DMS153 (cell line): ENCODE data around the gene MROH9.
"Not testable (repeated sequence)": the region's sequence is repeated elsewhere in the genome, so short reads cannot be mapped to it uniquely, and the experiment has no call there.

ENCODE experiments used
- DNase-seq: peaks from one replicate; lab custom pipeline; 2025; lab: John Stamatoyannopoulos, UW

The MROH9 gene, protein sequence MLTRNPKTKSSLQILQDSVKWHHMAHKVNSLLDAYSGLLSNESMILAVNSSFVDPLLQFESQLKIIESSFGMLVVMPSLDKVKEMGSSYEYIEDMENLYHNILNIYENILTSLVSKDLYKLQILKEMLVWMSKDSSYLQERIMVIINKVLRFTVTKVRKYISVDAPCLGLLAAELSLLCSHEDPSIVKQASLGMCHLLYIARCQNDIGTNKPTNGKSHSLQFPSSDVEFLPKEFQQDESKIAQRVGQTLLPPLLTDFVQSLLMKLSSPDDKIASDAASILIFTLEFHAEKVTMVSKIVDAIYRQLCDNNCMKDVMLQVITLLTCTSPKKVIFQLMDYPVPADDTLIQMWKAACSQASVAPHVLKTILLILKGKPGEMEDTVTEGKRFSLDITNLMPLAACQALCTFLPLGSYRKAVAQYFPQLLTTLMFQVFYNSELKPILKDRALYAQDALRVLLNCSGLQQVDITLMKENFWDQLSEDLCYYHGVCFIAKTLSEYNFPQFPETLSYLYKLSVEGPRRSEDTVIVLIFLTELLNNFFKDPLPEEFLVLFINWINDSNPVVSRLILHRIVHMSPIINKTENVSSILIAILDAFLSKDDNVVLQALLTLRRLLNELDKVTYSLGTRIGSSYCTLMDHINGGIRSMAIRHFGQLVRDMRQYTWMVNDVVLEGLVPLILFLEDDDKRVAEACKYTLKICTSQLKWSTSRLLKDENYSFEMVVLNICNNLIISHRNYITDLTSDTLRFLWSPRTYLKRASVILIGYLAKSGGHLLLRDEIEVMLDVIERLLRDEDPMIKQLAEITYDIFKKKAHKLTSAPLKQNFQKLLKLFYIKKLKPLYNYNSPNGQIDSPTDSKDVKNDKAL

DNA sequence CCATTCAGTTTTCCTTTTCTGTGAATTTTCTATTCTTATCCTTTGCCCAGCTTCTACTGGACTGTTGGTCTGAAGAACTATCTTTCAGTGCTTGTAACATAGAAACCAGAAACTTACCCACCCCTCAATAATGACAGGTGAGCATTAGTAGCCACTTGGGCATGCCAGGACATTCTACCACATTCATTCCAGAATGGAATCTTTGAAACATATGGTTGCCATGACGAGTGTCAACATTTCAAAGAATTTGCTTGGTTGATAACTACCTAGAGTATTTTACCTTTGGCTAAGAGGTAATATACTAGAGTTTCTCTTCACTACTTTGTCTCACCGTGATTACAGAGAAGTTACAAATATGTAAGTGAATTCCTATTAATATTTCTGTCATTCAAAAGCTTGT lies at the start of gene MROH9:
Gene MROH9 (plus strand): TSS at position 304 of the 400 bp plus-strand sequence. CDS start 10,023 bp downstream, outside the sequence.
- DNase-seq = no peak

DNA sequence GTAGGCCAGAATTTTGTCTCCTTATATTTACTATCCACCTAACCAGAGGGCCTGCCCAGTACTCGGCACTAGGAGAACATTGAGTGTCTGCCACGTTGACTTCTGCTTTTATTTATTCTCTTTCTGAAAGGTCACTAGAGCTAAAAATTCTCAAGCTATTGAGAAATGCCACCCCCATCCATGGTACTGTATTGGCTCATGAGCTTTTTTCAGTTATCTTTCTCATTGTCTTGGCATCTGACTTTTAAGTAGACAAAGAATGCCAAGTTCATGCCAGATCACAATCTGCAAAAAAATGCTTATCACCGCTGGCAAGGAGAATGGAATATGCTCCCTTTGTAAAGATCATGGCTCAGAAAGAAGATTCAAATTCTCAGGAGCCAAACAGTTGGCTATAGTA lies 49.8 kb upstream of the MROH9 start:
- no peak for DNase-seq

DNA sequence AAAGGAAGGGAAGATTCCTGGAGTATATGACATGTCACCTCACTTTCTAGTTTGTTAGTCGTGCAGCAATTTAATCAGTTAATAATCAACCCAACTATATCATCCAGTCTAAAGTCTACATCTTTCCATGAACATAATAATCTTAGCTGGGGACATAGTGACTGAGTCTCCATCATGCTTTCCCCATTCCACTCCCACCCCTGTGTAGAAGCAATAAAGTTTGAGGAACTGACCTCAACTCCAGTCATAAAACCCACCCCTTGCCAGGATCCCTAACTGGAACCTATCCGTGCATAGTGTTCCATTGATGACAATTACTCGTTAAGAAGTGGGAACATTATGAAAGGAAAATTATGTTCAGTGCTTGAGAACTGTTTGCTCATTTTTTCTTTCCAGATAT lies 48.9 kb upstream of the MROH9 start:
- DNase-seq = no peak

DNA sequence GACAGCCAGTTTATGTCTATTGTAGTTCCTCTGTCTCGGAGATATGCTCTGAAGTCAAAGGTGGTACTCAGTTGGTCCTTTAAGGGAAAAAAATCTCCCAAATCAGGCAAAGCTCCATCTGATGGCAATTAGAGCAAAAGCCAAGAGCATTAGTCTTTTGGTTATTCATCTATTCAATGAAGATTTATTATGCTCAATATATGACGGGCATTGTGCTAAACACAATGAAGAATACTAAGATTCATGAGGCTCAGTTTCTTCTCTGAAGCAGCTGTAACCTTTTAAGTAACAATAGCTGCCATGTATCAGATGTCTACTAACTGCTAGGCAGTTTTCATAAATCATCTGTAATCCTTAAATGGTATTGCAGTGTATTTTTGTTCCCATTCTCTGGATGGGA lies 47.6 kb upstream of the MROH9 start:
- DNase-seq = no peak

DNA sequence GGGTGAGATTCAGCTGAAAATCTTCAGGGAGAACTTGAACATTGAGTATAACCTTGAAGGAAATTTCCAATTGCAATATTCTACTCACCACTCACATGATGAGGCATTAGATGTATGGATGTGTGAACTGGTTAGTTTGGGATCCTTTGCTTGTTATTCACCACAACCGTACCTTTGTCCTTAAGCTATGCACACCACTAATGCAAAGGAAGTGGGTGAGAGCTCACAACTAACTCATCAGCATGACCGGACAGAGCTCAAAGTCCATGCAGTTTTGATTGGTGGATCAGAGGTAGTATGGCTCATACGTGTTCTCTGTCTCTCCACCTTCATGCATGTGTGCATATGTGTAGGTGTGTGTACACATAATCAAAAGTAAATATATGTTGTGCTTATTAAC lies 43.5 kb upstream of the MROH9 start:
- no peak for DNase-seq

DNA sequence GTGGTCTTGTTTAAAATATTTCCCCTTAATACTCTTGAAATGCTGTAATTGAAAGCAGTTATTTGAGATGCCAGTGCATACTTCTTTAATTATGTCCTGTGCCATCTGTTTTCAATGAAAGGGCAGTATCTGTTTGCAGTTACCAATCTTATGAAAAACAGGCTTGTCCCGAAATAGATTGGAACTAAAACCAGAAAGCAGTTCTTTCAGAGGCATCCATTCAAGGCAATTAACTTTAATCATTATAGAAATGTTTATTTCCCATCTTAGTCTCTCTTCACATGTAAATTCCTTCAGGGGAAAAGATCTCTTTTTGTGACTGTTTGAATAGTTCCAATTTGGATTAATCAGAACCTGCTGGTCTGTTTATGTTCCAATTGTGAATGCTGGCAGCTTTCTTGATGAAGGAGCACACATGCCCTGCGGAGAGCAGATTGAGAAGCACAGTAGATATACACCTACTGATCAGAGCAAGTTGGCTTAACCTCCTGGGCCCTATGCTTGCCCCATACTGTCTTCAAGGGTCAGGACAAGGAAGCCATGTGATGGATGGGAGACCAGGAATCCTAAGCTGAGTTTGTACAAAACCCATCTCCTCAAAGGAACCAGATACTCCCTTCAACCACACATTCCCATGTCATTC lies 41.6 kb upstream of the MROH9 start:
- no peak for DNase-seq

DNA sequence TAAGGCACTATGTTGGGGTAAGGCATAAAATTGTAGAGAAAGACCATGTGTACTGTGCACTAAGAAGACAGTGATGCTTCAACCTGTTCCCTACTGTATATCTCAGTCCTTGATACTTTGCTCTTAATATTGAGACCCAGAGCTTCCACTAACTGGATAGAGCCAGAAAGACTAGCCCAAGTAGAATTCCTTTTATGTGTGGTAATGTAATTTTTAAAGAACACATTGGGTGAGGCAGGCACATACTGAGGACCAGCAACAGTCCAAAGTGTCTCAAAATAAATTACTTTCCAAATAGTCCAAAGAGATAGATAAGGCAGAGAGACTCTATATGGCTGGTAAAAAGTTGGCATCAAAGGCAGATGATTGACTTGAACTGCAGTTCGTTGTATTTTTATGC lies 31.4 kb upstream of the MROH9 start:
- no peak for DNase-seq

DNA sequence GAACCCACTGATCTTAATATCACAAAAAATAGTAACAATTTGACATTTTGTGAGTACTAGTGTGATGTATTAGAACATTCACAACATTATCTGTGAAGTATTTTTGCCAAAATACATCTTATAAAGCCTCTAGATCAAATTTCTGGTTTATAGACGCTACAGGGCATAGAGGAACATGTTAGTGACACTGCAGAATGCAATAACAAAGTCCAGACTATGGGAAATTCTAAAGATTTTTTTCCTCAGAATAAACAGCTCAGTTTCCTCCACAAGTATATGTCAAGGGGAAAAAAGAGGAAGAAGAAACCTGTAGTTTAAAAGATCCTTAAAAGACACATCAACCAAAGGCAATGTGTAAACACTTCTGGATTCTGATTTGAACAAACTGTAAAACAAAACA lies 26.4 kb upstream of the MROH9 start:
- DNase-seq = no peak

DNA sequence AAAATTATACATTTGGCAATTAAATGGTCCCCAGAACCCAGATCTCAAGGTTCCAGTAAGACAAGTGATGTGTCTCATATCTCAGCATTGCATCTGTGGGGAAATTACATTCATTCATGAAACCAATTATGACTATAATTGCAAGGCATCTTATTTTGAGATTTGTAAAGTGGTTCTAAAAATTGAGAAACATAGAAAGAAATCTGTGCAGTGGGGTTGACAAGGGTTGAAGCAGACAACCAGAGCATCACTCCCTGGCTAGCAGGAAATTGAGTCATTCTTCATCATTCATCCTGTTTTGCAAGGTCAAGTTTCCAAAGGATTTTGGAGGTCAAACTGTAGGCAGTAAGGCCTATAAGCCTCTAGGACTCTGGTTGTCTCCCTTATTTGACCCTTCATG lies 25.1 kb upstream of the MROH9 start:
- DNase-seq = no peak

DNA sequence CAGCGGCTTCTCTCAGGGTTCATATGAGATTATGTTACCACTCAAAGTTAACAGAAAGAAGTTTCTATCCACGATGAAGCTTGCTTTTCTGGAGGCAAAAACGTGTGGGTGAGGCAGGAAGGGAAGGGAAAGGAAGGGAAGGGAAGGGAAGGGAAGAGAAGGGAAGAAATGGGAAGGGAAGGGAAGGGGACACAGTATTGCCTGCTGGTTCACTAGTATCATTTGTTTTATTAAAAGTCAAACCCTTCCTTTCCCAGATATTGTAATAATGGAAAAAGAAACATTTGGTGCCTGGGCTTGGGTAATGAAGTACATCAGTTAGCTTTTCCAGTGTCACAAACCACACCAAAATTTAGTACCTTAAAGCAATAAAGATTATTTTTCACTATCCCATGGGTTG lies 18.0 kb upstream of the MROH9 start:
- no peak for DNase-seq

DNA sequence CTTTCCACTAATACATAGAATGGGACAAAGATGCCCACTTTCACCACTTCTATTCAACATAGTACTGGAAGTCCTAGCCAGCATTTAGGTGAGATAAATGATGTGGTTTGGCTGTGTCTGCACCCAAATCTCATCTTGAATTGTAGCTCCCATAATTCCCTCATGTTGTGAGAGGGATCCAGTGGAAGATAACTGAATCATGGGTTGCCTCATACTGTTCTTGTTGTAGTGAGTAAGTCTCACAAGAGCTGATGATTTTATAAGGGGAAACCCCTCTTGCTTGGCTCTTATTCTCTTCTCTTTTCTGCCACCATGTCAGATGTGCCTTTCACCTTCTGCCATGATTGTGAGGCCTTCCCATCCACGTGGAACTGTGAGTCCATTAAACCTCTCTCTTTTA lies 10.7 kb upstream of the MROH9 start:
- DNase-seq = not testable (repeated sequence)

DNA sequence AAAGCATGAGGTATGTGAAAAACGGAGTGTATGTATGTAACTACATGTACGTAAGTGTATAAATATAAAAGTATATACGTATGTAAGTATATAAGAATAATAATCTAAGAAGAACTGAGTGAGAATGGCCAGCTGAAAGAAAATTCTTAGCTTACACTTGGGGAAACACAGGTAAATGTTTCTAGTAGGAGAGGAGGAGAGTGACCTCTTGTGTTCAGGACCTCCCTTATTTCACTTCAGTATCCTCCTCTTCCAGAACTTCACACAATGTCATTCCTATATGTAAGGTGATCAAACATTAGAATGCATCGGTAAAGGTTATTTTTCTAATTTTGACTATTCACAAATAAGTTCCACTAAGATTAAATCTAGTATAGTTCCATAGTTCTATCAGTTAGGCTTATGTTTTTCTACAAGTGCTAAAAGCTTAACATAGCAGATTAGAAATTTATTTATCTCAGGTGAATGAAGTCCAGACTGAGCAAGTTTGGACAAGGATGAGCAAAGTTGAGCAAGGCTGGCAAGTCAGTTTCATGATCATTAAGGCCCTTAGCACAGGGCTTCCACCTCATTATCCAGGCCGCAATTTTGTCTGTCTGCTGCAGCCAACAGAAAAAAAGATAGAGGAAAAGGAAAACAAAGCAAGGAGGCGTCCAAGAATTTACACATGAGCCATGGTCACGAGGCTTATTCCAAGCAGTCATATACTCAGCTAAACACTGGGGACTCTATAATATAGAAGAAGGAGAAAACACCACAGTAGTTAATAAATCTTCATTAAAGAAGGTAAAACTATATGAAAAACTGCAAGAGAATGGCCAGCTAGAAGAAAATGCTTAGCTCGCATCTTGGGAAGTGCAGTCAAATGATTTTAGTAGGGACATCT lies 7.1 kb upstream of the MROH9 start:
- DNase-seq = no peak

DNA sequence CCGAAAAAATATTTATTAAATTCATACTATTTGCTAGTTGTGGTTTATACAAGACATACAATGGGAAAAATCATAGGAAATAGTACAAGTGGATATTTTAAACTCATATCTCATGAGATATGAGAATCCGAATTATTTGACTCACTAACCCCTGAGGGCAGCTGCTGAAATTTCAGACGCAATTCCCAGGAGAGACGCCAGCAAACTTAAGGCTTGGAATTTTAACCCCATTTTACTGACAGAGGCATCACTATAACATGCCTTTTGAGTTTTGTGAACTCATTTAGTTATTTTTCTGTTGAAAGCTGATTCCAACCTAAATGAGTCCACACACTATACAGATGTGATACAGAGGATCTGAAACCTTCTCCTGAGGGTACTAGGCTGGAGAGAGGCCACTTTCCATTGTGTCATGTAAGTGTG lies 5.9 kb upstream of the MROH9 start:
- DNase-seq = no peak

DNA sequence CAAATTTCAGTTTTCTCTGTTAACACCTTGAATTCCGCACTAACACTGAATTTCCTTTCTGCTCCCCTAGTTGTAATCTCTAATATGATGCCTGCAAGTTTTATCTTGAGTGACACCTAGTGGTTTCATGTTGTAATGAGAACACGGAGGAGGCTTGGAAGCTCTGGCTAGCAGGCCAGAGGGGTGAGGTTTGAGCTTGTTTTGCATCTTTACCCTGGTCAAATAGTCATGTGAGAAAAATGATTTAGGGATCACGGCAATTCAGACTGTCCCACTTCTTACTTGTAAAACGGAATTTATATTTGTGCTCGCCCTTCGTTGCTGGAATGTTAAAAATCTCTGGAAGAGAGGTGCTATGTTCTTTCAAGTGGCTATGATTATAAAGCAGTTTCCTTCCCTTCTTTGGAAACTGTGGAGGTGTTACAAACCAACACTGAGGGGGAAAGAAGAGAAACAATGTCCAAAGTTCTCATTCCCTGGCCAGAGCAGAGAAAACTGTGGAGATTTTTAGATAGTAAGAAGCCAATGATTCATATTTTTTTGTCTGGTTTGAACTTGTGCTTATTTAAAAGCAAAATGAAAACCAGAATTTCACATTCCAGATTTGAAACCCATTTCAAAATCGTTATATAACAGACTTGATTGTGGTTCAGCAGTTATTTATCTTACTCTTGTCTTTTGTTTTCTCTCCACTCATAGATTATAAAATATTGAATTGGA lies 5.3 kb upstream of the MROH9 start:
- peak; percentile 21 for DNase-seq

DNA sequence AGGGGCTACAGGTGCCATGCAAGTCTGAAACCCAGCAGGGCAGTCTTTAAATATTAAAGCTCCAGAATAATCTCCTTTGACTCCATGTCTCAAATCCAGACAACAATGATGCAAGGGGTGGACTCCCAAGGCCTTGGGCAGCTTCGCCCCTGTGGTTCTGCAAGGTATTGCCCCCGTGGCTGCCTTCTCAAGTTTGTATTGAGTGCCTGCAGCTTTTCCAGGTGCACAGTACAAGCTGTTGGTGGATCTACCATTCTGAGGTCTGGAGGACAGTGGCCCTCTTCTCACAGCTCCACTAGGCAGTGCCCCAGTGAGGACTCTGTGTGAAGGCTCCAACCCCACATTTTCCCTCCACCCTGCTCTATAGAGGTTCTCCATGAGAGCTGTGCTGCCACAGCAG lies 3.7 kb upstream of the MROH9 start:
- DNase-seq = no peak

DNA sequence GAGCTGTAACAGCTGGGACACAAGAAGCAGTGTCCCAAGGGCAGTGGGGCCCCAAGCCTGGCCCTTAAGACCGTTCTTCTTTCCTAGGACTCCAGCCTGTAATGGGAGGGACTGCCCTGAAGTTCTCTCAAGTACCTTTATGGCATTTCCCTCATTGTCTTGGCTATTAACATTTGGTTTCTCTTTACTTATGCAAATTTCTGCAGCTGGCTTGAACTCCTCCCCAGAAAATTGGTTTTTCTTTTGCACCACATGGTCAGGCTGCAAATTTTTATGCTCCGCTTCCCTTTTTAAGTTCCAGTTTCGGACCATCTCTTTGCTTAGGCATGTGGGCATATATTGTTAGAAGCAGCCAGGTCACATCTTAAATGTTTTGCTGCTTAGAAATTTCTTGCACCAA lies 3.1 kb upstream of the MROH9 start:
- no peak for DNase-seq

DNA sequence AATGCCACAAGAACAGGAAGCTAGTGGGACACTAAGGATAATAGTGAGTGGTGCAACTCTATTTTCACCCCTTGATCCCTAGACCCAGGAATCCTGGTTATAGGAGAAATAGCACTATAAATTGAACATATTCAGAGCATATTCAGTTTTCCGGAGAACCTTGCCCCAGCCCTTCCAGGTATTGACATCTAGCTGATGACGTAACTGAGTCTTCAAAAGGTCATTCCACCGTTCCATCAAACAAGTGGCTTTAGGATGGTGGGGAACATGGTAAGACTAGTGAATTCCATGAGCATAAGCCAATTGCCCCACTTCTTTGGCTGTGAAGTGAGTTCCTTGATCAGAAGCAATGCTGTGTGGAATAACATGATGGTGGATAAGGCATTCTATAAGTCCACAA lies 2.9 kb downstream of the MROH9 start:
- no peak for DNase-seq

DNA sequence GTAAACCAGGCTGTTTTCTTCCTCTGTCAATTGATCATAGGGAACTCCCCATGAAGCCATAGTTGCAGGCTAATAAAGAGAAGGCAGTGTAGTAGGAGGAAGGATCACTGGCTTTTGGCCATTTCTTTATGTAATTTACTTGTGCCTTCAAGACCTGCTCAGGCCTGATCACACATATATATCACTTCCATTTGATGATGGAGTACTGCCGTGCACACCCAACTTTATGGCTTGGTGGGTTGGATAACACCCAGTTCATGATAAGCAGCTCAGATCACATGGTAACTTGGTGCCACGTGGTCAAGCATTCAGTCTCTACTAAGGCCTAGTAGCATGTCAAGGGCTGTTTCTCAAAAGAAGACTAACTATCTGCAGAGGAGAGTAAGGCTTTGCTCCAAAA lies 4.1 kb downstream of the MROH9 start:
- DNase-seq = no peak

DNA sequence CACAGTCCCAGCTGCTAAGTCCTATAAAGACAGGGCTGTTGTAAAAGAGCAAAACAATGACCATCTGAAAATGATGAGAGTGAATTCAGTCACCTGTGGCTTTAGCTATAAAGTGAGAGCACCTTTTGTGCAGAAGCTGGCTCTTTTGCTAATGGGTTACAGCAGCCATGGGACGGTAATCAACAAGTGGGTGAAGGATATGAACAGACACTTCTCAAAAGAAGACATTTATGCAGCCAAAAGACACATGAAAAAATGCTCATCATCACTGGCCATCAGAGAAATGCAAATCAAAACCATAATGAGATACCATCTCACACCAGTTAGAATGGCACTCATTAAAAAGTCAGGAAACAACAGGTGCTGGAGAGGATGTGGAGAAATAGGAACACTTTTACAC lies 16.4 kb downstream of the MROH9 start:
- DNase-seq = not testable (repeated sequence)

DNA sequence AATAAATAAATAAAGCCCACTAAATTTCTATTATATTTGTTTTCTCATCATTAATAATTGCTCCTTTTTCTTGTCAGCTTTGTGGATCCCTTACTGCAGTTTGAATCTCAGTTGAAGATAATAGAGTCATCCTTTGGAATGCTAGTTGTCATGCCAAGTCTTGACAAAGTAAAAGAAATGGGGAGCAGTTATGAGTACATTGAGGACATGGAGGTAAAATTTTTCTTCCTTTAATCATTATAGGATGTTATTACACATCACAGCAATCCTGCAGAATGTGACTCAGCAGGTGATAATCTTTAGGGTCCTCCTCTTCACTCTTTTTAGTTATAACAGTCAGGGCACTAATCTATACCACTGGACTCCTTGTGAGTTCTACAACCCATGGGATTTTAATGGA lies 24.1 kb downstream of the MROH9 start:
- DNase-seq = no peak

DNA sequence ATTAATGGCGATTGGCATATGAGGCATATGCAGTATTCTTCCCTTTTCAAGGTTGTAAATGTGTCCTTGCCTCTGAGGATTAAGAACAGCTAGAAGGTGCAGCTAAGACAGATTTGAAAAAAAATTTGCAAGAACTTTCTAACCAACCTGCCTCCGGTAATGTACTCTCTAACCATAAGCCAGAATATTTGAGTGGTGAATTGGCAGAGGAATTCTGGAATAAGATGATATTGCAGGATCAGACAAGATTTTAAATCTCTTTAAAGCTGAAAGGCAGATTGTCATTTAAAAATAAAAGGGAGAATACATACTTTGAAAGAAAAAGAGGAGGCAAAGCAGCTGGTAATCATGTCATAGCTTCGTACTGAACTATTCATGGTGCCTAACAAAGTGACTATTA lies 29.2 kb downstream of the MROH9 start:
- DNase-seq = no peak
